HS-27A (cell line): ENCODE results near the gene PKIG.
"Not testable (repeated sequence)": the region's sequence is repeated elsewhere in the genome, so short reads cannot be mapped to it uniquely, and the experiment has no call there.

Source experiments
- DNase-seq: peaks from one replicate; pipeline ENCODE4 v3.0.0-alpha.2; 2012; ENCODE audit warnings: low read depth, missing footprints

PKIG gene

DNA sequence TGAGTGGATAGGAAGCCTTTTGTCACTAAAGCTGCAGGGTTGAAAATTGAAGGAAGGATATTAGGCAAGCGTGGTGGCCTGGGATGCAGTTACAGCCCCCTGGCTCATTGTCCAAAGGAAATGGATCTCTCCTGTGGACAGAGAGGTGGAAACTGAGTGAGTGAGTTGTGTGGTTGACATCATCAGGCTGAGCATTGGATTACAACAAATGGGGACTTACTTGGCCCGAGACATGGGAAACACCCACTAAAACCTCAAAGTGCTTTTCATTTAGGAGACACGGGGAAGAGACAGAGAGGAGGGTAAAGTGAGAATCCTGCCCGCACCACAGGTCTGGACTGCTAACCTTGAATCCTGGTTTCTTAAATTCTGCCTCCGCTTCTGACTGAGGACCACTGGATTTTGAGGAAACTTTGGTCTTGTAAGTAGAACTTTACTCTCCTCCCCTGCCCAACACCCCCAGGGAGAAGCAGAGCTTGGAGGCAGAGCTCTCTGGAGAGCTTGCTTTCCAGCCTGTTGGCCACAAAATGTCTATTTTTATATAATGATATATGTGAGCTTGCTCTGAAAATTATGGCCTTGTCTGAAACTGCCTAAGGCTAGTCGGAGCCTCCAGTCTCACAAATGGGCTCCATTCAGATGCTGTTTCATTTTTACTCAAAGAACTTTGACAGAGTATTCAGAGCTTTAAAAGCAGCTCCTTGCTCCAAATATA lies at the start of gene PKIG:
Gene PKIG (plus strand): TSS at position 269 of the 715 bp plus-strand sequence. CDS start 31,978 bp downstream, outside the sequence.
- no peak for DNase-seq

GRCh38 chr20:44532981-44533331 lies 49.4 kb upstream of the PKIG start:
- no peak for DNase-seq

- DNase-seq = no peak
Observed at GRCh38 chr20:44533928-44534327, 48.5 kb upstream of the PKIG start.

DNA sequence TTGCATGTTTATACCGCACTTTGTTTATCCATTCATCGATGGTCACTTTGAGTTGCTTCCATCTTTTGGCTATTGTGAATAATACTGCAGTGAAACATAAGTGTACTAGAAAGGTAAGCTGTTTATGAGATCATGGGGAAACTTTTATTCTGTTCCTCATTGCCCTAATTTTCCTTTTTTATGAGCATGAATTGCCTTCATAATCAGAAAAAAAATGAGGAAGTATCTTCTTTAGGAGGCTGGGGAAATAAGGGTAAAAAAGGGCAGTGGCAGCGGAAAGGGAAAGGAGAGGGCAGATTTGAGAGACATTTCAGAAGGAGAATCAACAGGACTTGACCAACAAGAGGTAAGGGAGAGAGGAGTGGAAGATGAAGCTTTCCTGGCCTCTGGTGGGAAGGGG lies 46.2 kb upstream of the PKIG start:
- no peak for DNase-seq

- no peak for DNase-seq
Observed at GRCh38 chr20:44537993-44538392, 44.4 kb upstream of the PKIG start.

DNA sequence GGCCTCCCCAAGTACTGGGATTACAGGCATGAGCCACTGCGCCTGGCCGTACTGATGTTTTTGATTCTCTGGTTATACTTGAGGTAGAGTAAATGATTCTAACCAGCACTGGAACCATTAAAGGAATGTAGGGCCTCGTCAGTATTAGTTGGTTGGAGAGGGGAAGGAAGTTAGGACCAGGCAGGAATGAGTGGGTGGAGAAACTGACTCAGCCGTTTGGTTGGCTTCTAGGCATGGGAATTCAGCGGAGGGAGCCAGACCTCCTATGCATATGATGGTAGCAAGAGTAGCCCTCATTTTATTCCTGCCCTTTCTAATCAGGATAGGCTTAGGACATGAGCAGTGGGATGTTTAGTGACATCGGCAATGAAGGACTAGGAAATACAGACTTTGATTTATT lies 41.5 kb upstream of the PKIG start:
- DNase-seq = no peak

GRCh38 chr20:44541992-44542391 lies 40.4 kb upstream of the PKIG start:
- DNase-seq = no peak

DNA sequence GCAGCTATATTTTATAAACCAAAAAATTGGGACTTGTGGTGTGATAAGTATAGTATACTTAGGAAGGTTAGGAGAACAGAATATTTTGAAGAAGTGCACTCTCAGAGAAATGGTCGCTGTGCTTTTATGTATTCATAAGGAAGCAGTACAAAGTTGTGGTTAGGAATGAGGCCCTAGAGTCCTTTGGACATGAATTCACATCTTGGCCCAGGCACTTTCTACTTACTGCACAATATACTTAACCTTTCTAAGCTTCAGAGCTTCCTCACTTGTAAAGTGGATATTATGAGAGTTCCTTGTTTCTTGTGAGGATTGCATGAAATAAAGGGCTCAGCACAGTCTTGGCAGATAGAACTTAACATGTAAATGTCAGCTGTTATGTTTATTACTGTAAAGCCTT lies 39.5 kb upstream of the PKIG start:
- no peak for DNase-seq

- no peak for DNase-seq
Observed at GRCh38 chr20:44543358-44543757, 39.0 kb upstream of the PKIG start.

DNA sequence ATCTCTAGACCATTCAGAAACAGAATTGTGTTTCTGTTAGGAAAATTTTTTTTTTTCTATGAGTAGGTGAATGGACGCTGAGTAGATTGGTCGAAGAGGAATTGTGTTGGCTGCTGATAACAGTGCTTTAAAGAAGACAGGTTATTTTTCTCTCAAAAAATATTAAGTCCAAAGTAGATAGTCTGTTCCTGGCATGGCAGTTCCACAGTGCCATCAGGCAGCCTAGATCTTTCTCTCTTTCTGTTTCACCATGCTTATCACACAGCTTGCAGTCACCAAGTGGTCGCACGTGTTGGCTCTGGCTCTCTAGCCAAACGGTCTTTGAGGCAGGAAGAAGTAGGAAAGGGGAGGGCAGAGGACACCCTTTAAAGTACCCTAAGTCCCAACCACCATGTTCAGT lies 38.1 kb upstream of the PKIG start:
- no peak for DNase-seq

DNA sequence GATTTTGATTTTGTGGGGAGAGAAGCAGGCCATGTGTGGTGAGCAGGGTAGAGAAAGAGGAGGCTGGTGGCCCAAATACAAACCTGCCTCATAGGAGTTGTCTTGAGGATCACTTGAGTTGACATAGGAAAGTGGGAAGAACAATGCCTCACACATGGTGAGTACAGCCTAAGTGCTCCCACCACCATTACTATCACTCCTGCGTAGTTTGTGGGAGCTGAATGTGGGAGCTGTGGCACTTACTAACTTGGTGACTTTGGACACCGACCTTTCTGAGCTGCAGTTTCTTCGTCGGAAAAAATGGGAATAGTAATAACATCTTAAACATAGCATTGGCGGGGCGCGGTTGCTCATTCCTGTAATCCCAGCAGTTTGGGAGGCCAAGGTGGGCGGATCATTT lies 35.0 kb upstream of the PKIG start:
- no peak for DNase-seq

- no peak for DNase-seq
Observed at GRCh38 chr20:44549123-44549522, 33.3 kb upstream of the PKIG start.

DNA sequence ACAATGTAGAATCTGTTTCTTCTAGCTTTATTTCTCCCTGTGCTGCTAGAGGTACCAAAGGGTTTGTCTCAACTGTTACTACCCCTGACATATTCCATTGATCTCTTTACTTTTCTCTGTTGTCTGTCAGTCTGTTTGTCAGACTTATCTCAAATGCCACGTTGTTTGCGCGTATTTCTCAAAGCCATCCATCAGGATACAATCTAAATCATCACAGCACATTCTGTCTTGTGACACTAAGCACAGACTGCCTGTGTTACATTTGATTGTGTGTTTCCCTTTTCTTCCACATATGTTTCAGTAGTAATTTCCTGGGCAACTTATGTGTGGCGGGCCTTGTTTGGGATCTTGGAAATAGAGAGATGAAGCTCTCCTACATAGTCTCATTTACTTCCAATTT lies 30.3 kb upstream of the PKIG start:
- no peak for DNase-seq

DNA sequence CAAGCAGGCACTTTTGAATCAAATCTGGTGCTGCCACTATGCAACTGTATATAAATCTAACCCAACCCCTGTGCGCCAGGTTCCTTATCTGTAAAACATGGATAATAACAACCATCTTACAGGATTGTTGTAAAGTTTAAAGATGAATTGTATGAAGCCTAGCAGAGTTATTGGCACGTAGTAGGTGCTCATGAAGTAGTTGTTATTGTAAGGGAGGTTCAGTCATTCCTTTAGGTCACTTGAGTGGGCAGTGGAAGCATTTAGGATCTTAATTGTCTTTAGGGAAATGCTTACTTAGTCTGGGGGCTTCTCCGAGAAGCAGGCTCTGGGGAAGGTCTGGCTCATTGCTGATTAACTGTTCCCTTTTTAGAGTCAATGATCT lies 29.8 kb upstream of the PKIG start:
- no peak for DNase-seq

DNA sequence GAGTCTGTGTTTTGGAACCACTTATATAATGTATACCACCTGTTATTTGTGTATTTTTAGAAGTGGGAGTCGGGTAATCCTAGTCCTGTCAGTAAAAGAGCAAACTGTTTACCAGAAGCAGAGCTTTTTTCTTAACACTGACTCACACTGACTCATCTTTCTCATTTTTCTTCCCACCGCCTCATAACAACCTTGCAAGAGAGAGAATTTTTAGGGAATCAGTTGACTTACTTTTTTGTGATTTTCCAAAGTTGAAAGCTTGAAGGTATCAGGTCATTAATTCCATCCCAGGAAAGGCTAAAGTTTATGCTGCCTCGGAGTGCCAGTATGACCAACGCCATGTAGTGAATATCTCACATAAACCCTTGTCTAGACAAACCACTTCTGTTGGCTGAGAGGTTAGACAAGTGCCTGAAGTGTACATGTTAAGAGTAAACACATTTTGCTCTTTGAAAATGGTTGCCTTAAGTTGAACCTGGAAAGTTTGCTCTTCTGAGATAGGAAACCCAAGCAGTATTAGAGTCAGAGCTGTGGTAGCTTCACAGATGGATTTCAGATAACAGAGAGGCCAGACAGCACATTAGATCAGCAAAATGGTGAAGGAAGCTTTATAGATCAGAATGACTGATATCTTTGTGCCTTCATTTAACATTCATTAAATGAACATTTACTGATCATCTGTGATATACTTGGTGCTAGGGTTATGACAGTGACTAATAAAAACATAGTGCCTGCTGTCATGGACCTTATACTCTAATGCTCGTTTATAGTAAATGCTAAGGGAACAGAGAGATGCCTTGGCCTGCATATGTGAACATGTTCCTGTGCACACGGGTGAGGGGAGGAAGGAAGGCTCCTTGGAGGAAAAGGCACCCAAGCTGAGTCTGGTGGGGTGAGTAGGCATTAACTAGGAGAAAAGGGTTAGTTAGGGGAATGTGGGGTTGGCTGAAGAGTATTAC lies 29.1 kb upstream of the PKIG start:
- DNase-seq = peak; percentile 41

- no peak for DNase-seq
Observed at GRCh38 chr20:44559302-44559701, 23.1 kb upstream of the PKIG start.

DNA sequence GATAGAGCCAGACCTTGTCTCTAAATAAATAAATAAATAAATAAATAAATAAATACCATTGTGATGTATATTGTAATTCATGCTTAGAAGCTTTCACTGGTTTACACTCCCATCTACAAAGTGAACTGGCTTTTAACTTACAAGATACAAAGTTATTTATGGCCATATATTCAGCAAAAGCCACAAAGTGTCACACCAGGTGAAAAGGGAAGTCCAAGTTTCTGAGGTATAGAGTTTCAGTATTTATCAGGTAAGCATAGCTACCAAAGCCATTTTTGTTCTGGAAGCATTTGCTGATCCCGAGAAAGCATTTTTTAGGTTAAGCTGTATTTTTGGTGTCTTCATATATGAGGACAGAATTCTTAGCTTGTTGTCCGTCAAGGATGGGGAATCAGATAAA lies 22.1 kb upstream of the PKIG start:
- no peak for DNase-seq

DNA sequence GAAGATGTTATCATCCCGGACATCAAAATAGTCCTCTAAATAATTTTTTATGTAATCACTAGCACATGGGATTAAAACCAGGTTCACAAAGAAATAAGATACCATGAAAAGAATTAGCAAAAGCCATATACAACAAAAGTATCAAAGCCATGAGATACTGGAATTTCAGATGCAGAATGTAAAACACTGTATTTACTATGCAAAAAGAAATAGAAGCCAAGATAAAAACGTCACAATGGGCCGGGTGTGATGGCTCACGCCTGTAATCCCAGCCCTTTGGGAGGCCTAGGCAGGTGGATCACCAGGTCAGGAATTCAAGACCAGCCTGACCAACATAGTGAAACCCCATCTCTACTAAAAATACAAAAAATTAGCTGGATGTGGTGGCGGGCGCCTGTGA lies 21.6 kb upstream of the PKIG start:
- DNase-seq = not testable (repeated sequence)

- DNase-seq = no peak
Observed at GRCh38 chr20:44561876-44562275, 20.5 kb upstream of the PKIG start.

DNA sequence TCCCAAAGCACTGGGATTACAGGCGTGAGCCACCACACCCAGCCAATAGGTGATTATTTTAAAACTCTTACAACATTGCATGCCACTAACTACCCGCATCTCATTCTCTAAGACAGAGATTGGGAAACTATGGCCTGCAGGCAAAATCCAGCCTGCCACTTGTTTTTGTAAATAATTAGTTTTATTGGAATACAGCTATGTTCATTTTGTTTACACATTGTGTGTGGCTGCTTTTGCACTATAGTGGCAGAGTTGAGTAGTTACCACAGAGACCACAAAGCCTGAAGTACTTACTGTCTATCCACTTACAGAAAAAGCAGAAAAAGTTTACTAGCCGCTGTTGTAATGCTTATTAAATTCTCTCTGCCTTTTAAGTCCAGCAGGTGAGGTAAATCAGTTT lies 16.4 kb upstream of the PKIG start:
- DNase-seq = no peak

GRCh38 chr20:44566811-44567210 lies 15.6 kb upstream of the PKIG start:
- no peak for DNase-seq

- no peak for DNase-seq
Observed at GRCh38 chr20:44570367-44570766, 12.0 kb upstream of the PKIG start.

GRCh38 chr20:44571362-44571988 lies 10.9 kb upstream of the PKIG start:
- DNase-seq = no peak
